ENCODE measurements around the gene OVCH1.

OVCH1 gene

DNA sequence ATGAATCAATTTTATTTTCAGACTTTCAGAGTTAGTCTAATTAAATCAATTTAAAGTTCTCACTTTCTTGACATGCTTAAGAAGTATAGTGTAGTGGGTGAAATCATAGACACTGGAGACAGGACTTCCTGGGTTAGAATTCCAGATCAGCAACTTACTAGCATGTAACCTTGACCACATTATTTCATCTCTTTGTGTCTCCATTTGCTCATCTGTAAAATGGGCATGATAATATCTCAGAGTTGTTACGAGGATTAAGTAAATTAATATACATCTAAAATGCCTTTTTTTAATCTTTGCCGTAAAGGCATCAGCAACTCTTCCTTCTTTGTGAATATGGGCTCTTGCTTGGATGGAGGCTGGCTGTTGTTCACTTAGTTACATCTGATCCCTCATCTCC is 115.2 kb downstream of the OVCH1 start:
- peaks cover 15% of the 10 kb centered on the region for H3K36me3 Mint-ChIP-seq (ENCODE audit: low read depth)
- peaks cover 11% of the 10 kb centered on the region for H3K27me3 Mint-ChIP-seq (ENCODE audit: low read depth, poor library complexity)
- peaks cover 28% of the 10 kb centered on the region for H3K4me1 Mint-ChIP-seq
- TF ChIP-seq, protein P1, sequence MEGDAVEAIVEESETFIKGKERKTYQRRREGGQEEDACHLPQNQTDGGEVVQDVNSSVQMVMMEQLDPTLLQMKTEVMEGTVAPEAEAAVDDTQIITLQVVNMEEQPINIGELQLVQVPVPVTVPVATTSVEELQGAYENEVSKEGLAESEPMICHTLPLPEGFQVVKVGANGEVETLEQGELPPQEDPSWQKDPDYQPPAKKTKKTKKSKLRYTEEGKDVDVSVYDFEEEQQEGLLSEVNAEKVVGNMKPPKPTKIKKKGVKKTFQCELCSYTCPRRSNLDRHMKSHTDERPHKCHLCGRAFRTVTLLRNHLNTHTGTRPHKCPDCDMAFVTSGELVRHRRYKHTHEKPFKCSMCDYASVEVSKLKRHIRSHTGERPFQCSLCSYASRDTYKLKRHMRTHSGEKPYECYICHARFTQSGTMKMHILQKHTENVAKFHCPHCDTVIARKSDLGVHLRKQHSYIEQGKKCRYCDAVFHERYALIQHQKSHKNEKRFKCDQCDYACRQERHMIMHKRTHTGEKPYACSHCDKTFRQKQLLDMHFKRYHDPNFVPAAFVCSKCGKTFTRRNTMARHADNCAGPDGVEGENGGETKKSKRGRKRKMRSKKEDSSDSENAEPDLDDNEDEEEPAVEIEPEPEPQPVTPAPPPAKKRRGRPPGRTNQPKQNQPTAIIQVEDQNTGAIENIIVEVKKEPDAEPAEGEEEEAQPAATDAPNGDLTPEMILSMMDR (IDR thresholded peaks at IDR 0.05), result no peak
- no peak overlapping the region for H3K27ac Mint-ChIP-seq
- H3K9me3 Mint-ChIP-seq, result peaks cover 1% of the 10 kb centered on the region
- no peak for DNase-seq
- peak overlapping the region; percentile 64 for H3K4me3 Mint-ChIP-seq

DNA sequence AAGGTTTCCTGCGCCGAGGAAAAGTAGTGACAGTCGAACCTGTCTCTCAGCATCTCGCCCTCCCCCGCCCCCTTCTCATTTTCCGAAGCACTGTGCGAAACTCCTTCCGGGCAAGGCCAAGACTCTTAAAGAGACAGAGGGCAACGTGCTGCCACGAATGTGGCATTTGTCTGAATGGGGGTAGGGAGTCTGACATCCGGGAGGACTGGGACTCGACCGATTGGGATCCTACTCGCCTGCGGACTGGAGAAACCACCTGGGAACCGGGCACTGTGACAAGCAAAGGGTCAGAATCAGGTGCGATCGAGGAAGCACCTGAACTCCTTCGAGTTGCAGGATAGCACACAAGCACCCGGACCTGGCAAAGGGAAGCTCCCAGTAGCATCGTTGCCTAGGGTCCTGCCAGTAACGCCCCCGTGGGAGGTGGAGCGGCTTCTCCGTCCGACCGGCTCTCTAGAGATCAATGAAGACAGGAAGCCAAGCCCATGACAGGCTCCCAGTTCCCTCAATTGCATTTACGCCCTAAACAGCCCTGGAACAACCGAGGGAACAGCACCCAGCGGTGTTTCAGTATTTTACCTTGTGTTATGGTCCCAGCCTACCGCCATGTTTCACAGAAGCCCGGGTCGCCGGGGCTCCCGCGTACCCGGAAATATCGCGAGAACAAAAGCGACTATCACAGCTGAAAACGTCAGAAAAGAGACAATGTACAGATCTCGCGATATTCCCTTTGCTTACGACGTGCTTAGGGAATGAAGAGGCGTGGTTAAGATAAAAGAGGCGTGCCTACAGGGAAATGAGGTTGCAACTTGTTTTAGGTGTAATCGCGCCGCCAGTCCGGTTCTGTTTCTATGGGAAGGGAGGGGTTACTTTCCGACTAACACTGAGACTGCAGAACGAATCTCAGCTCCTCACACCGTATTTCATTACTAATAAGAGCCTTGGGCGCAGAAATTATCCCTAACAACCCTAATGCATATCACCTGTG is 116.7 kb downstream of the OVCH1 start, which contains the start of gene ERGIC2:
ERGIC2 (minus strand) TSS at position 637 of the 988 bp plus-strand sequence. CDS start 9,539 bp downstream, outside the sequence.
- peaks cover 11% of the 10 kb centered on the region for H3K27me3 Mint-ChIP-seq (ENCODE audit: low read depth, poor library complexity)

More for the DNA sequence above, 116.7 kb downstream of the OVCH1 start, which contains the start of gene ERGIC2:
- TF ChIP-seq, protein P1 (IDR thresholded peaks at IDR 0.05), result no peak
- Mint-ChIP-seq H3K4me1 (peaks cover 28% of the 10 kb centered on the region), H3K36me3 (ENCODE audit: low read depth) (peaks cover 29% of the 10 kb centered on the region), H3K9me3 (peaks cover 4% of the 10 kb centered on the region), H3K27ac (peak within 1 kb of the TSS; percentile 99), H3K4me3 (peak within 1 kb of the TSS; percentile 95)
- DNase-seq, result peak; percentile 86
